Erythroblast (primary cell): Measurements from ENCODE around the gene CCDC157.

ENCODE experiments used
- DNase-seq, 2 experiments: peaks; one replicate each; lab custom pipeline; 2025; lab: John Stamatoyannopoulos, UW
- GATA1 ChIP-seq: IDR thresholded peaks from 2 replicates; pipeline ENCODE4 v1.6.1; 2011; ENCODE audit warnings: low read depth, mild to moderate bottlenecking, control low read depth, low read length, moderate library complexity
- POLR2A ChIP-seq: IDR thresholded peaks from 2 replicates; pipeline ENCODE4 v1.6.1; 2011; ENCODE audit warnings: mild to moderate bottlenecking, low read length

CCDC157 gene

GRCh38 chr22:30381264-30381663 lies 24.5 kb downstream of the CCDC157 start:
- no peak for DNase-seq
- TF ChIP-seq POLR2A (no peak), GATA1 (no peak)

DNA sequence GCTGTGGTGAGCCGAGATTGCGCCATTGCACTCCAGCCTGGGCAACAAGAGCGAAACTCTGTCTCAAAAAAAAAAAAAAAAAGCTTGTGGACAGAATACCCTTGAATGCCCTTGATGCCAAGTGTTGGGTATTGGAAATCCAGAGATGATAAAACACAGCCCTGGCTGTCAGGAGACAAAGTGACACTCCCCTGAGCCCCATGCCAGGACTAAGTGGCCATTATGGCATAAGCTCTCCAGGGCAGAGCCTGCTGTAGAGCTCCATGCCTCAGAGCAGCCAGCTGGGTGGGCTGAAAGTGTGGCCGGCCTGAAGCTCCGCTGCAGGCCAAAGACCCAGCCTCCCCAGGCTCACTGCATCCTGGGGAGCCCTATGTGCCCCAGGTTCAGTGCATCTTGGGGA lies 25.5 kb downstream of the CCDC157 start:
- no peak for TF ChIP-seq POLR2A
- TF ChIP-seq GATA1 = no peak
- DNase-seq = no peak

DNA sequence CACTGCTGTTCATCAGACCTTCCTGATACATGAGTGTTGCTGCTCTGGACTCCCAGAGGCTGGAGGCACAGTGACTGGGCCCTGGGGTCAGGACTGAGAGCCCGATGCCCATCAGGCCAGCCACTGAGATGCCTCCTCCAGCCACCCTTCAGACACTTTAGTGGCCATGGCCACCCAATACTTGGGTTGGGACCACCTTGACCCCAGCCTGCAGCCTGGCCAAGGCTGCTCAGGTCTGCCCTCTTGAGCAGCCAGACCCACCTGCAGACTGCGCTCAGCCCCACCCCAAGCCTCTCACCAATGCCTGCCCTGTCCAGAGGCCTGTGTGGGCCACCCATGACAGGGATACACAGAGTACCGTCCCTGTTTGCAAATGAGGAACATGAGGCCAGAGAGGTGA lies 26.3 kb downstream of the CCDC157 start:
- TF ChIP-seq POLR2A = no peak
- no peak for TF ChIP-seq GATA1
- DNase-seq = no peak

DNA sequence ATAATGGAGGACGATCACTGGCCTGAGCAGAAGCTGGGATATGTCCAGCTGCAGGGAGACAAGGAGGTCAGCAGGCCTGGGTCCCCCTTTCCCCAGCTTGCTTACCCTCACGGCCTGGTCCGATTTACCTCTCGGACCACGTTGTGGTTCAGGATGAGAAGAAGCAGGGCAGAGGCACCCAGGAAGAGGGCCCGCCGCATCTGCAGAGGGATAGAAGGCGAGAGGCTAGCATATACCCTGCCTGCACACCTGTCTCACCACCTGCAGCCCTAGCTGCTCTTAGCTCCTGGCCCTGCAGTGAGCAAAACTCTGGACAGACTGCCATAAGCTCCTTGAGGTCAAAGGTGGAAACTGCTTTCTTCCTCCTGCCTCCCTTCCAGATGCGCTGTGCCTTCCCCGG lies 29.1 kb downstream of the CCDC157 start:
- DNase-seq = no peak
- TF ChIP-seq GATA1 (no peak), POLR2A (no peak)

DNA sequence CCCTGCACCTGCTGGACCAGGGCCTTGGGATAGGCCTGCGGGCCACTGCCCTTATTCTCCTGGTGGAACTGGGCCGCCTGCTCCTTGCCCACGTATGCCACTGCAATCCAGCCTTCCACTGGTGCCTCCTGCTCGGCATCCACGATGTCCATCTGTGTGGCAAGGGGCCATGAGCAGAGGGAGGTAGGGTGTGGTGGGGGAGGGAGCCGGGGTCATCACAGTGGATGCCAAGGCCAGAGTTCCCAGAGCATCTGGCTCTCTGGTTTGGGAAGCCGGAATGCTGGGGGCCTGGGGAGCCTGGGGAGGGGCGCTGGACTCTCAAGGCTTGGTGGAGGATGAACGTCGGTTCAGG lies 29.8 kb downstream of the CCDC157 start:
- DNase-seq = no peak

DNA sequence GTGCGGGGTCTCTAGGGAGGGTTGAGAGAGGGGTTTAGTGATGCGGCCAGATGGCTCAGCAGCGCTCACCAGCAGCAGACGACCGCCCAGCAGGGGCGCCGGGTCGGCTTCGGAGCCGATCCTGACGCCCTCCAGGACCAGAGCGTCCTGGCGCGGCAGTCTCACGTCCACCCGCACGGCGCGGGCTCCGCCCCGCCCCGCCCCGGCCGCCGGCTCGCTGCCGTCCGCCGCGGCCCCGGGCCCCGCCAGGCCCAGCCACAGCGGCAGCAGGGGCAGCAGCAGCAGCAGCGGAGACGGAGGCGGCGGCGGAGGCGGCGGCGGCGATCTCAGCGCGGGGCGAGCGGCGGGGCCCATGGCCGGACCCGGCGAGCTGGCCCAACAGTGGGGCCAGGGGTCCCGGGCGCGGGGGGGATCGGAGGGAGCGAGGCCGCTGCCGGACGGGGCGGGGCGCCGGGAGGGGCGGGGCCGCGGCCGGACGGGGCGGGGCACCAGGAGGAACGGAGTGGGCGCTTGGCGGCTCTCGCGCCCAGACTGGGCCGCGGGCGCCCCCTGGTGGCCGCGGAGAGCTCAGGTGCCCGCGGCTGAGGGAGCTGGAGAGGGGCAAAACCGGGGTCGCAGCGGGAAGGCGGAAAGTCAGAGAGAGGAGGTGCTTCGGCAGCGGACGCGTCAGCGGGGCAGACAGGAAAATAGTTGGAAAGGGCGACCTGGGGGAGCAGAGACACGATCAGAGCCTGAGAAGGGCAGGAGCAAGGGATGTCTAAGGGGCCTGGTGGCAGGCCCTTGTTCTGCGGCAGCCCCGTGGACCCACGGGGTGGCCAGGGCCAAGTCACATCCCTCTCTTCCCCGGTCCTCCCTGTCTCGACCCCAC lies 30.4 kb downstream of the CCDC157 start, which contains the start of gene RNF215:
Gene RNF215 (minus strand): TSS at position 452 of the 868 bp plus-strand sequence. CDS start 98 bp downstream, at position 354.
- DNase-seq = peak; percentile 84 to 92

More for the DNA sequence above, 29.8 kb downstream of the CCDC157 start:
- TF ChIP-seq GATA1 = no peak
- no peak for TF ChIP-seq POLR2A

GRCh38 chr22:30390974-30391691 lies 34.3 kb downstream of the CCDC157 start:
- TF ChIP-seq POLR2A (peak; percentile 44), GATA1 (no peak)
- peak; percentile 86 to 89 for DNase-seq

More for the DNA sequence above, 30.4 kb downstream of the CCDC157 start, which contains the start of gene RNF215:
- no peak for TF ChIP-seq GATA1
- TF ChIP-seq POLR2A = no peak

- DNase-seq = no peak
- no peak for TF ChIP-seq GATA1
- TF ChIP-seq POLR2A = no peak
Measured at GRCh38 chr22:30392661-30393321, 36.0 kb downstream of the CCDC157 start.

- DNase-seq = no peak
Measured at GRCh38 chr22:30393322-30393680, 36.5 kb downstream of the CCDC157 start.

DNA sequence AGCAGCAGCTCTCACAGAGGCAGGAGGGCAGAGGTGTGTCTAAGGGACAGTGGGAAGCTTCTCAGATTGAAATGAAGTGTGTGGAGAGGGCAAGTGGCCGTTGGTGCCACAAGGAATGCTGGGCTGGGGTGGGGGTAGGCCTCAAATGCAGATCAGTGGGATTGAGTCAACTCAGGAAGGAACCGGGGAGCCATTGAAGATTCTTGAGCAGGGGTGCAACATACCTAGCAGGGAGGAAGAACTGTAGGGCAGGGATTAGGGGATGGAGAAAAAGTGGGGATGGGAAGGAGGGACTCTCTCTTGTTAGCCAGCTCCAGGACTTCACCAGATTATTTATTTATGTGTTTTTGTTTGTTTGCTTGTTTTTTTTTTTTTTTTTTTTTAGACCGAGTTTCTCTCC lies 37.1 kb downstream of the CCDC157 start:
- DNase-seq = no peak
- TF ChIP-seq POLR2A = no peak
- TF ChIP-seq GATA1 = no peak

More at GRCh38 chr22:30393322-30393680, 36.5 kb downstream of the CCDC157 start:
- no peak for TF ChIP-seq GATA1
- no peak for TF ChIP-seq POLR2A

- DNase-seq = peak; percentile 67 to 76
- TF ChIP-seq POLR2A (peak; percentile 79), GATA1 (no peak)
Measured at GRCh38 chr22:30396871-30397655, 40.3 kb downstream of the CCDC157 start, which contains the start of gene SEC14L2. SEC14L2 (plus strand) TSS chr22:30397018; CDS start chr22:30397117, 99 bp downstream.

GRCh38 chr22:30397656-30398635 lies 41.1 kb downstream of the CCDC157 start:
- TF ChIP-seq POLR2A (peak; percentile 41), GATA1 (no peak)
- peak; percentile 63 to 70 for DNase-seq
